Measurements from ENCODE around the gene C2CD2. TPM values are rescaled to one million over a fixed set of nuclear protein-coding genes. Genes with fewer than 3 reads are reported as not detected.
A peak's percentile ranks its signal among the peaks of the same experiment; 100 is the strongest.

C2CD2 gene
- polyA plus RNA-seq, 1 donor (not counting 4 experiments of a cell fraction or from before 2014, with no cell fraction given): 39.9 TPM

GRCh38 chr21:41863439-41863740 lies 90.4 kb downstream of the C2CD2 start:
- H3K27ac ChIP-seq (ENCODE audit: control insufficient read depth, insufficient read depth, low read length): no peak overlapping the region
- DNase-seq (ENCODE audit: low read depth, low spot score): no peak
- no peaks in the 10 kb centered on the region for H3K9me3 ChIP-seq (ENCODE audit: control insufficient read depth, low read depth, low read length)
- H3K79me2 ChIP-seq (ENCODE audit: control insufficient read depth, insufficient read depth, low read length): peaks cover 10% of the 10 kb centered on the region
- H3K36me3 ChIP-seq (ENCODE audit: control insufficient read depth in 2 of 2, extremely low read depth in 1 of 2, insufficient read depth in 2 of 2, low read length in 2 of 2): peaks cover 0 to 6% of the 10 kb centered on the region in 2 experiments
- H4K20me1 ChIP-seq (ENCODE audit: control insufficient read depth, extremely low read depth, insufficient read depth, low read length): peaks cover 3% of the 10 kb centered on the region
- no peak overlapping the region for H3K9ac ChIP-seq (ENCODE audit: control insufficient read depth, extremely low read depth, insufficient read depth, low read length)
- no peaks in the 10 kb centered on the region for H3K27me3 ChIP-seq (ENCODE audit: control insufficient read depth, extremely low read depth, insufficient read depth, low read length)
- no peak overlapping the region for H3K4me2 ChIP-seq (ENCODE audit: control insufficient read depth, extremely low read depth, insufficient read depth, low read depth, low read length)
- TF ChIP-seq CTCF (optimal IDR thresholded peaks at IDR 0.05 in 1 of 3, IDR thresholded peaks at IDR 0.05 in 1 of 3, conservative IDR thresholded peaks at IDR 0.05 in 1 of 3; ENCODE audit: extremely low read depth in 1 of 3, insufficient read depth in 2 of 3, low read length in 3 of 3): no peak
- no peak for TF ChIP-seq EZH2 (IDR thresholded peaks at IDR 0.05; ENCODE audit: low read length)
- no peak overlapping the region for H3K4me3 ChIP-seq (ENCODE audit: control insufficient read depth in 2 of 3, extremely low read depth in 1 of 3, insufficient read depth in 2 of 3, low read depth in 1 of 3, low read length in 3 of 3)
- no peak overlapping the region for H2AFZ ChIP-seq (ENCODE audit: control insufficient read depth, low read length)
- no peaks in the 10 kb centered on the region for H3K4me1 ChIP-seq (ENCODE audit: control insufficient read depth, extremely low read depth, insufficient read depth, low read length)
- H3K9me1 ChIP-seq (ENCODE audit: control insufficient read depth, extremely low read depth, insufficient read depth, low read length): no peaks in the 10 kb centered on the region
- dilution Hi-C loops (cut with MboI; ENCODE audit: extremely low pct_ligation_motif_present, low sequenced_read_pairs): no loop called here
- no peak for FAIRE-seq

- TF ChIP-seq CTCF (optimal IDR thresholded peaks at IDR 0.05 in 1 of 3, IDR thresholded peaks at IDR 0.05 in 1 of 3, conservative IDR thresholded peaks at IDR 0.05 in 1 of 3; ENCODE audit: extremely low read depth in 1 of 3, insufficient read depth in 2 of 3, low read length in 3 of 3) (peak in 1 of 3 experiments; percentile 20), EZH2 (IDR thresholded peaks at IDR 0.05; ENCODE audit: low read length) (no peak)
- H3K27ac ChIP-seq (ENCODE audit: control insufficient read depth, insufficient read depth, low read length): no peak overlapping the region
- H3K4me3 ChIP-seq (ENCODE audit: control insufficient read depth in 2 of 3, extremely low read depth in 1 of 3, insufficient read depth in 2 of 3, low read depth in 1 of 3, low read length in 3 of 3): no peak overlapping the region
- no peaks in the 10 kb centered on the region for H3K4me1 ChIP-seq (ENCODE audit: control insufficient read depth, extremely low read depth, insufficient read depth, low read length)
- FAIRE-seq (no peak), DNase-seq (ENCODE audit: low read depth, low spot score) (no peak)
- no peaks in the 10 kb centered on the region for H3K9me3 ChIP-seq (ENCODE audit: control insufficient read depth, low read depth, low read length)
- no peak overlapping the region for H3K4me2 ChIP-seq (ENCODE audit: control insufficient read depth, extremely low read depth, insufficient read depth, low read depth, low read length)
- H3K79me2 ChIP-seq (ENCODE audit: control insufficient read depth, insufficient read depth, low read length): peaks cover 10% of the 10 kb centered on the region
- dilution Hi-C loops (cut with MboI; ENCODE audit: extremely low pct_ligation_motif_present, low sequenced_read_pairs): no loop called here
- H2AFZ ChIP-seq (ENCODE audit: control insufficient read depth, low read length): no peak overlapping the region
- no peak overlapping the region for H3K9ac ChIP-seq (ENCODE audit: control insufficient read depth, extremely low read depth, insufficient read depth, low read length)
- H3K9me1 ChIP-seq (ENCODE audit: control insufficient read depth, extremely low read depth, insufficient read depth, low read length): no peaks in the 10 kb centered on the region
- H3K36me3 ChIP-seq (ENCODE audit: control insufficient read depth in 2 of 2, extremely low read depth in 1 of 2, insufficient read depth in 2 of 2, low read length in 2 of 2): peaks cover 7 to 9% of the 10 kb centered on the region in 2 experiments
- peaks cover 3% of the 10 kb centered on the region for H4K20me1 ChIP-seq (ENCODE audit: control insufficient read depth, extremely low read depth, insufficient read depth, low read length)
- H3K27me3 ChIP-seq (ENCODE audit: control insufficient read depth, extremely low read depth, insufficient read depth, low read length): no peaks in the 10 kb centered on the region
These were observed 91.8 kb downstream of the C2CD2 start for GRCh38 chr21:41861987-41862386.
